Activated T-cell treated with anti-CD3 and anti-CD28 coated beads for 1 hour (primary cell): ENCODE measurements around the gene MATN3.
"Not testable (repeated sequence)": the region's sequence is repeated elsewhere in the genome, so short reads cannot be mapped to it uniquely, and the experiment has no call there.

Experiments used
- DNase-seq: peaks from one replicate; pipeline ENCODE4 v3.0.0-alpha.2; 2020; ENCODE audit warnings: low read depth

MATN3 gene

DNA sequence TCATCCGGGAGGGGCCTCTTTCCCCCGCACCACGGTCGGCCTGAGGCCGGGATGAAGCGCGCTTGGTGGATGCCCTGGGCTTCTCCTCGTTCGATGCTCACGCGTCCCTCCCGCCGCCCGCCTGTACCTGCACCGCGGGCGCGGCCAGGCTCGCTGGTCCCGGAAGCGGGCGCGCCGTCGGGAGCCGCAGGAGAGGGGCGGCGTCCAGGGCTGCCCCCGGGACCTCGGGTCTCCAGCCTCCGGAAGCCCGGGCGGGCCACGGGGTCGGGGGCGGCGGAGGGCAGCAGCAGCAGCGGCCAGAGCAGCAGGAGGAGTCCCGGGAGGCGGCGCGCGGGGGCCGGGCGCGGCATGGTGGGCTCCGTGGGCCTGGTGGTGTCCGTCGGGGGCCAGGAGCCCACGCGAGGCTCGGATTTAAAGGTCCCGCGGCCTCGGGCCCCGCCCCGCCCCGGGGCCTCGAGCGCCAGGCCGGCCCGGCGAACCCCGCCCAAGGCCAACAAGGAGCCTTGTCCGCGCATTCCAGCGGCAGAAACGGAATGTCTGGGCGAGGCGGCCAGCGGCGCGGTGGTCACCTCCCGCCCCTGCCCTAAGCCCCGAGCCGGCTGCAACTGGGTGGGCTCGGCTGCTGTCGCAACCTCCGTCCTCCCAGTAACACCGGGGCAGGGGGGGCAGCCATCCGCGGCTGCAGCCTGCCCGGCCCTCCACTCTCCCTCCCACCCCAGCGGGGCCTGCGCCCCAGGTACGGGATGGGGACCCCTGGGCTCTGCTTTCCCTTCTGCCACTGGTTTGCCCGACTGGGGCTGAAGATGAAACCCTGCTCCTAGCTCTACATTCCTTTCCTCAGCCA is at the start of gene MATN3:
Gene MATN3 (minus strand): TSS at position 387 of the 844 bp plus-strand sequence. CDS start 37 bp downstream, at position 350.
- DNase-seq = no peak

- no peak for DNase-seq
Observed at GRCh38 chr2:20061940-20062339, 49.5 kb upstream of the MATN3 start.

GRCh38 chr2:20061476-20061875 is 49.0 kb upstream of the MATN3 start:
- no peak for DNase-seq

DNA sequence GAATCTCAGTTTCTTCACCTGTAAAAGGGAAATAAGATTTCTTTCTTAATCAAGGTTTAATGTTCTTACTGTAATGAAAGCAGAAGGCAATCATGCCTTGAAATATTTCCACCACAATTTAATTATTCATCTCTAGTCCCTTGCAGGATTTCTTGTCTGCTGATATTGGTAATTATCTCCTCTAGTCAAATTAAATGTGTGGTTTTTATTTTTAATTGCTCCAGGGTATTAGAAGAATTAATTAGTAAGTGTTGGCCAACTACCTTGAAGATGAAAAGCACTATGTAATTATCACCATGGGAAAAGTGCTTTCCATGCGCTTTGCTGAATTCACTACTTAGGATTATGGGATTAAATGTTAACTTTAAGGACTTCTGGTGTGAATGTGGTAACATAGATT is 47.6 kb upstream of the MATN3 start:
- no peak for DNase-seq

DNA sequence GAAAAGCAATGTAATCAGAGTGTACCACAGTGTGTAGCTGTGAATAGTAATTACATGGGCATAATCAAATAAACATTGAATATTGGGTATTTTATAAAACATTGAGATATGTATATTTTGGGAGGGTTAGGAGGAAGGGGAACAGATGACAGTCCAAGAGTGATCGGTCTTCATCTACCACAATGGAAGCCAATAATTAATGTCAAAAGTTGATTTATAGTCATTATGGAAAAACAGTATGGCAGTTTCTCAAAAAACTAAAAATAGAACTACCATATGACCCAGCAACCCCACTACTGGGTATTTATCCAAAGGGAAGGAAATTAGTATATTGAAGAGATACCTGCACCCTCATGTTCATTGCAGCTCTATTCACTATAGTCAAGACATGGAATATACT is 44.8 kb upstream of the MATN3 start:
- no peak for DNase-seq

DNA sequence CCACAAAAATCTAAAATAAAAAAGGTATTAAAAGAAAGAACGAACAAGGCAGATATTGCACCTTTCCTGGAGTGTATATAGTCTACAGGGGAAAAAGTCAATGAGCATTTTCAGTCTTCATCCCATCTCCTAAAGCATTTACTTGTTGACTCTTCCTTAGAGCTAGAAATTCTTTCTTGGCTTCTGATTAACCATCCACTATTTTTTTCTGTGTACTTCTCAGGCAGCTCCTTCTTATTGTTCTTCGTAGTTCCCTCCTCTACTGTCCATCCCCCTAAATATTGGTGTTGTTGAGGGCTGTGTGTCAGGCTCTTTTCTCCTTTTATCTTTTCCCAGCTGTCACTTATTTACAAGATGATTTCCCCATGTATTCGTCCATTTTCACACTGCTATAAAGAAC is 42.5 kb upstream of the MATN3 start:
- DNase-seq = no peak

DNA sequence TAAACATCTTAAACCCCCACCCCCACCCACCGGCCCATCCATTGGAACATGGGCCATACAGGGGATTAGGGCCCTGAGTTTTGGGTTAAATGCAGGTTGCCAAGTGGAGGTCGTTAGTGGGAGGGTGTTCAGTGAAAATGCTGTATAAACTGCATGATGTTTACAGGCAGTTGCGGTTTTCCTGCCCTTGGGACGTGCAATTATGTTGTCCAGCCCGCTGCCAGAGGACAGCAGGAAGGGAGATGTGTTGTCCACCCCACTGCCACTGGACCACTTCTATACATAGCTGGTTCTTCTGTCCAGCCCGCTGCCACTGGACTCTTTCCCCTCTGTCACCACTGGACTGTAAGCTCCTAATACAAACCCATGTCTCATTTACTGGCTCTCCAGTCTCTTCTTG is 41.7 kb upstream of the MATN3 start:
- no peak for DNase-seq

GRCh38 chr2:20052861-20053281 is 40.4 kb upstream of the MATN3 start:
- DNase-seq = no peak

DNA sequence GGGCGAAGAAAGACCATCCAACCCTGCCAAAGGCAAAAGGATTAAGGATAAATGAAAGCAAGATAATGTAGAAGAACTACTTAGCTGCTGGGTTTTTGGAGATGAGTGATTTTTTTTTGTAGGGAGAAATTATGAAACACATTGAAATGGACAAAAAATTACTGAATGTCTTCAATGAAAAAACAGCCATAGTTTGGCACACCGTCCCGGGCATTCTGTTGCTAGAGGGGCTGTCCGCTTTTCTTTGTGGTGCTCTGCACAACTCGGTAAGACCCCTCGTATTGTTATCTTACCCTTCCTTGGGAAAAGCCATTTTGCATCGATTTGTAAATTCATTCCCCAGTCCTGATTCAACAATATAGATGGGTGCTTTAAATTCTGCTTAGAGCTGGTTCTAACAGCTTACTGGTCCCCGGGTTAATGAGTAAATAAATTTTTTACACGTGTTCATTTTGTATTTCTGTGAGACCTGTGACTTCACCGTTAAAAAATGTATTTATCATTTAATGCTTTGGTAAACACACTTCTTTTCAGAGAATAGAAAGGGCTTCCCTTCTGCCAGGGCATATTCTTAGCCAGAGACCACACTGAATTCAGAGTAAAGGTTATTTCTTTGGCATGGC is 39.9 kb upstream of the MATN3 start:
- no peak for DNase-seq

DNA sequence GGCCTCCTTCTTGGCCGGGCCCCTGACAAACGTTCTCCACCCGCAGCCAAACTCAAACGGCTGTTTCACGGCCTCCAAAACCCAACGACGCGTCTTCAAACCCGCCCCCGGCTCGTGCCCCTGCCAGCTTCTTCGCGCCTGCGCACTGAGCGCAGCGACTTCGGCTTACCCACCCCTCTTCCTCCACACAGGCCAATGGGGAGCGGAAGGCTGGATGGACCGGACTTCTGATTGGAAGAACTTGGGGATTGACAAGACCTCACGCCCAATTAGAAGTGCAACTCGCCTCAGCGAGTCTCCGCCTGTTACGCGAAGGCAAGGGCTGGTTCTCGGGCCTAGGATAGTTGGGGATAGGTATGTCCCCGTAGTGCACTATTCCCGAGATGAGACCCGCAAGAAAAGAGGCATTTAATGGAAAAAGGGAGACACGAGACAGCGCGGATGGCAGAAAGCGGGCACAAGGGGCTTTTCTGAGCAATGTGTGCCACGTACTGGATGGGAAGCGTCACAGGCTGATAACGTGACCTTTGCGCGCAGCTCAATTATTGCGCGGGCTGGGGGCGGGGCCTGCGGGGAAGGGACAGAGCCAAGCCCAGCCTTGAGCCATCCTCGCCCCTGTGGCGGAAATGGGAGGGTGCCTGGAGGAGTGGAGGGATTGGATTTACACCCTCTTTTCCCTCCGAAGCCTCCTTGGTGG is 39.2 kb upstream of the MATN3 start, which contains the start of gene LAPTM4A:
Gene LAPTM4A (minus strand): TSS at position 97 of the 697 bp plus-strand sequence. CDS start 108 bp downstream, outside the sequence.
- peak; percentile 97 for DNase-seq

- no peak for DNase-seq
Observed at GRCh38 chr2:20050646-20051531, 38.4 kb upstream of the MATN3 start.

DNA sequence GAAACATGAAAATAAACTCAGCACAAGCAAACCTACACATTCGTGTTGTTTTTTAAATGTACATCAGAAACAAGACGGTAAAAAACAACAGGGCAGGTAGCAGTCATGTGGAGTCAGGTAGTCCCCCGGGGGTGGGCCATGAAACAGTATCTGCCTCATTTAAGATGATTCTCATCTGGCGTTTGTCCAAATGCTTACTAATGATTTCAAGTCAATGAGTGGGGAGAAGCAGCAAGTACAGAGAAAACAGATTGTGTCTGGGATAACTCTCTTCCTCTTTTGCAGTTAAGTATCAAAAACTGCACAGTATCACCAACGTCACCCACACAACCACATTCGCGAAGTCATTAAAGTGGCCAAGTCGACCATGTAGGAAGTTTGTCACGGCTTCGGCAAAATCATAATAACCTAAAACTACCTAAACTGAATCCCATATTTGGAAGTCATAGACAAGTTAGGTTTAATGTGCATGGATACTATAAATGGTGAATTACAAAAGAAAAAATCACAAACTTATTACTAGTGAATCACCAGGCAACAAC is 37.7 kb upstream of the MATN3 start:
- no peak for DNase-seq

- DNase-seq = no peak
Observed at GRCh38 chr2:20049637-20050036, 37.2 kb upstream of the MATN3 start.

- no peak for DNase-seq
Observed at GRCh38 chr2:20048488-20049448, 36.3 kb upstream of the MATN3 start.

DNA sequence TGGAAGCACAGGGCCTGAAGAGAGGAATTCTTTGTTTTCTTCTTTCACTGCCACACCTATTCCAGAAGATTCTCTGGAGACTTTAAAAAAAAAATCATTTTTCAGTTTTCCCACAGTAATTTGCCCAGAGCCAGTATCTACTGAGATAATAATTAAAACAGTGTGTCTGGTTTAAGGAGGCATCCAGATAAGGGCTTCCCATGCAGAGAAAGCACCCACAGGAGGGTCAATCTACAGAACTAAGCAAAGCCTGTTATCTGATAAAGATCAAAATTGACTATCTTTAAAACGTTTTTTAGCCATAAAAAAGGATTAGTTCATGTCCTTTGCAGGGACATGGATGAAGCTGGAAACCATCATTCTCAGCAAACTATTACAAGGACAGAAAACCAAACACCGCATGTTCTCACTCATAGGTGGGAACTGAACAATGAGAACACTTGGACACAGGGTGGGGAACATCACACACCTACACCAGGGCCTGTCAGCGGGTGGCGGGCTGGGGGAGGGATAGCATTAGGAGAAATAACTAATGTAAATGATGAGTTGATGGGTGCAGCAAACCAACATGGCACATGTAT is 33.3 kb upstream of the MATN3 start:
- not testable (repeated sequence) for DNase-seq

DNA sequence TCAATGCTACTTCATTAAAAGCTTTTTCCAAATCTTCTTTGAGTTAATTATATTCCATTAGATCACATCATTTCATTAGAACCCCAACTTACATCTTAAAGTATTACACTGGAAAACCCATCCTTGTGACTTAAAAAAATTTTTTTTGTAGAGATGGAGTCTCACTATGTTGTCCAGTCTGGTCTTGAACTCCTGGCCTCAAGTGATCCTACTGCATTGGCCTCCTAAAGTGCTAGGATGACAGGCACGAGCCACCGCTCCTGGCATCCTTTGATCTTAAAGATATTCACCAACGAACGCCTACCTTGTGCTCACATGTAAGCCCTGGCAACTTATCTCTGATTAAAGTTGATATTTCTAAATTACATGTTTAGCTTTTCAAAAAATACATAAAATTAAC is 32.3 kb upstream of the MATN3 start:
- DNase-seq = no peak

GRCh38 chr2:20042531-20042930 is 30.1 kb upstream of the MATN3 start:
- no peak for DNase-seq

DNA sequence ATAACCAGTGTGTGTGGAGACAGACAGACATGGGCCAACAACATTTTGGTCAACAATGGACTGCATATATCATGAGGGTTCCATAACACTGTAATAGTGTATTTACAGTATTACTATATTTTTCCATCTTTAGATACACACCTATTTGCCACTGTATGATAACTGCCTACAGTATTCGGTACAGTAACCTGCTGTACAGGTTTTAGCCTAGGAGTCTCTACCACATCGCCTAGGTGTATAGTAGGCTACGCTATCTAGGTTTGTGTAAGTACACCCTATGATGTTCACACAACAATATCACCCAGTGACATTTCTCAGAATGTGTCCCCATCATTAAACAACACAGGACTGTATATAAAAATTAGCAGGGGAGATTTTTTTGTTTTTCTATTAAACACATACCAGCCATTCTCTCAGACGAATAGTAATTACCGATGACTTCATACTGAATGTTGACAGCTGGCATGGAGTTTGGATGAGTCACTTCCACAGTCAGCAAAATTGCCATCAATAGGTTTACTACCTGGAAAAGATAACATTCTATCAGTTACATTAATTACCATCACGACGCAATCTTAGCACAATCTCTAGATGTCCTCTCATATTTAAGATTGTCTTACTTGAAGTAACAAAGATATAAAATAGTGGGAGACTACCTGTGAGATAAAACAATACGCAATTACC is 28.2 kb upstream of the MATN3 start:
- no peak for DNase-seq

DNA sequence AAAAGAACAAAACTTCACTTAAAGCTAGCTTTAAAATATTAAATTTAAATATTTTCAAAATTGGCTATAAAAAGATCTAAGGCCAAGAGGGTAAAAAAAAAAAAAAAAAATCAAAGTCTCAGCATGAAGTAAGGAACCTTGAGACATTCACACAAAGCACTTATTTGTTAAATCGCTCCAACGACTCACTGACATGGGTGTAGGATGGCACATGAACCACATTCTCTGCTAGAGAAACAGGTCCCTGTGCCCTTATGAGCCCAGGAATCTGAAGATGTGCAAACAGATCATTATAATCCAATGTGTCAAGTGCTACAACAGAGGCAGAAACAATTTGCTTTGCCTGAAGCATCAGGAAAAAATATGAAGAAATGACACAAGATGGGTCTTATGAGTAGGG is 25.2 kb upstream of the MATN3 start:
- no peak for DNase-seq
